H1 (cell line): ENCODE results near the gene LPAR2. TPM values are rescaled to one million over a fixed set of nuclear protein-coding genes. Genes with fewer than 3 reads are reported as not detected.

ENCODE experiments used
- CTCF ChIA-PET: fragments of 300-600 bp; sonication (Branson Sonifier 250); formaldehyde crosslinking; loops from one replicate; lab custom pipeline; 2021; ENCODE audit not compliant: partially characterized antibody; lab: Charles Lee
- POLR2A ChIA-PET: fragments of 300-600 bp; sonication (Branson Sonifier 250); formaldehyde crosslinking; loops from one replicate; lab custom pipeline; 2021; ENCODE audit warnings: inconsistent platforms; ENCODE audit not compliant: partially characterized antibody; lab: Charles Lee
- DNase-seq, 2 experiments: peaks; one replicate each; pipeline versions ENCODE4 v3.0.0 to v3.0.0-alpha.2; 2010 to 2022; ENCODE audit warnings: low spot score in 2 of 2, low read depth in 1 of 2, mixed read lengths in 1 of 2
- FAIRE-seq: peaks from 2 replicates; lab custom pipeline; 2011; peaks lifted over from hg19 to GRCh38; lab: Jason Lieb, UNC
- H2AFZ ChIP-seq: 2 replicates; pipeline ENCODE4 v1.8.1; 2012; ENCODE audit warnings: low read length, inconsistent platforms
- H2AK5ac ChIP-seq: 2 replicates; pipeline ENCODE4 v1.6.1; 2013; ENCODE audit warnings: low read depth, low read length
- H2BK120ac ChIP-seq: replicated peaks from 2 replicates; pipeline ENCODE3; 2013; ENCODE audit warnings: low read depth, low read length, inconsistent platforms
- H2BK12ac ChIP-seq: 2 replicates; pipeline ENCODE4 v1.6.1; 2013; ENCODE audit warnings: low read depth, low read length
- H2BK15ac ChIP-seq: 2 replicates; pipeline ENCODE4 v1.6.1; 2013; ENCODE audit warnings: low read length
- H2BK20ac ChIP-seq: 2 replicates; pipeline ENCODE4 v1.6.1; 2013; ENCODE audit warnings: low read length
- H2BK5ac ChIP-seq: 2 replicates; pipeline ENCODE4 v1.6.1; 2013; ENCODE audit warnings: low read depth, low read length
- H3K14ac ChIP-seq: 2 replicates; pipeline ENCODE4 v1.6.1; 2013; ENCODE audit warnings: inconsistent platforms; ENCODE audit not compliant: insufficient read length
- H3K18ac ChIP-seq: 2 replicates; pipeline ENCODE4 v1.6.1; 2013; ENCODE audit warnings: low read length; ENCODE audit errors: extremely low read depth
- H3K23ac ChIP-seq: 2 replicates; pipeline ENCODE4 v1.6.1; 2013; ENCODE audit warnings: inconsistent platforms; ENCODE audit not compliant: insufficient read length
- H3K23me2 ChIP-seq: 2 replicates; pipeline ENCODE4 v1.6.1; 2013; ENCODE audit warnings: low read depth, low read length
- H3K27ac ChIP-seq: 2 replicates; pipeline ENCODE4 v1.6.1; 2011; ENCODE audit warnings: low read depth, low read length, inconsistent platforms
- H3K27me3 ChIP-seq, 4 experiments: replicated peaks in 1 of 4; 1 replicate in 1 of 4; 2 replicates in 3 of 4; pipeline versions ENCODE4 v1.6.1 to v1.8.1; 2011 to 2013; ENCODE audit warnings: low read length in 3 of 4, mild to moderate bottlenecking in 3 of 4, inconsistent platforms in 2 of 4, mixed read lengths in 2 of 4, moderate library complexity in 1 of 4; ENCODE audit not compliant: control insufficient read depth in 3 of 4, insufficient read depth in 3 of 4; ENCODE audit errors: extremely low read depth in 1 of 4
- H3K36me3 ChIP-seq, 4 experiments: 2 replicates each; pipeline versions ENCODE4 v1.6.1 to v1.8.1; 2011 to 2013; ENCODE audit warnings: mild to moderate bottlenecking in 4 of 4, low read length in 3 of 4, moderate library complexity in 2 of 4, control low read depth in 1 of 4, inconsistent platforms in 1 of 4; ENCODE audit not compliant: insufficient read depth in 4 of 4, control insufficient read depth in 2 of 4
- H3K4ac ChIP-seq: replicated peaks from 2 replicates; pipeline ENCODE3; 2013; ENCODE audit warnings: low read length, low read depth, mixed read lengths, inconsistent platforms; ENCODE audit not compliant: insufficient read length
- H3K4me1 ChIP-seq, 4 experiments: replicated peaks in 1 of 4; 1 replicate in 1 of 4; 2 replicates in 3 of 4; pipeline versions ENCODE4 v1.6.1 to v1.8.1; 2011 to 2013; ENCODE audit warnings: low read length in 3 of 4, inconsistent platforms in 2 of 4, mixed read lengths in 1 of 4; ENCODE audit not compliant: insufficient read depth in 4 of 4, control insufficient read depth in 3 of 4
- H3K4me2 ChIP-seq, 2 experiments: 2 replicates each; pipeline versions ENCODE4 v1.6.1 to v1.8.1; 2011 to 2013; ENCODE audit warnings: low read depth in 2 of 2, low read length in 2 of 2, control low read depth in 1 of 2, inconsistent platforms in 1 of 2, mild to moderate bottlenecking in 1 of 2; ENCODE audit not compliant: insufficient read depth in 1 of 2
- H3K4me3 ChIP-seq, 4 experiments: fragments of 200-600, 300-600 bp in 1 of 4; sonication (generic), shearing (Covaris generic), sonication (Bioruptor Twin) in 1 of 4; 2 replicates each; pipeline versions ENCODE4 v1.5.1 to v1.8.1; 2011 to 2016; ENCODE audit warnings: low read length in 4 of 4, low read depth in 3 of 4, control low read depth in 2 of 4, inconsistent platforms in 2 of 4, mild to moderate bottlenecking in 2 of 4, mixed read lengths in 1 of 4, moderate library complexity in 1 of 4; ENCODE audit not compliant: insufficient read depth in 2 of 4; ENCODE audit errors: extremely low read depth in 1 of 4
- H3K56ac ChIP-seq: replicated peaks from 2 replicates; pipeline ENCODE3; 2013; ENCODE audit warnings: low read depth, mild to moderate bottlenecking, mixed read lengths, low read length, inconsistent platforms; ENCODE audit not compliant: insufficient read length
- H3K79me1 ChIP-seq: 2 replicates; pipeline ENCODE4 v1.6.1; 2013; ENCODE audit warnings: low read depth, low read length, control low read depth
- H3K79me2 ChIP-seq, 2 experiments: 2 replicates each; pipeline versions ENCODE4 v1.6.1 to v1.8.1; 2012 to 2013; ENCODE audit warnings: low read length in 2 of 2, mild to moderate bottlenecking in 2 of 2, inconsistent platforms in 1 of 2; ENCODE audit not compliant: insufficient read depth in 2 of 2, control insufficient read depth in 1 of 2
- H3K9ac ChIP-seq, 4 experiments: replicated peaks in 1 of 4; 1 replicate in 1 of 4; 2 replicates in 3 of 4; pipeline versions ENCODE4 v1.6.1 to v1.8.1; 2011 to 2013; ENCODE audit warnings: low read depth in 3 of 4, low read length in 3 of 4, control low read depth in 2 of 4, mild to moderate bottlenecking in 2 of 4, moderate library complexity in 2 of 4, inconsistent platforms in 1 of 4; ENCODE audit errors: extremely low read depth in 1 of 4
- H3K9me3 ChIP-seq, 2 experiments: 2 replicates each; pipeline versions ENCODE4 v1.6.1 to v1.8.1; 2012 to 2013; ENCODE audit warnings: mild to moderate bottlenecking in 2 of 2, moderate library complexity in 2 of 2, control low read depth in 1 of 2, inconsistent platforms in 1 of 2, low read depth in 1 of 2, low read length in 1 of 2, mixed read lengths in 1 of 2; ENCODE audit not compliant: insufficient read depth in 2 of 2
- H4K20me1 ChIP-seq, 2 experiments: replicated peaks in 1 of 2; 2 replicates each; pipeline versions ENCODE3 to v1.8.1; 2011 to 2013; ENCODE audit warnings: inconsistent platforms in 2 of 2, low read length in 2 of 2, mild to moderate bottlenecking in 1 of 2; ENCODE audit not compliant: insufficient read depth in 2 of 2, control insufficient read depth in 1 of 2
- H4K5ac ChIP-seq: 2 replicates; pipeline ENCODE4 v1.6.1; 2013; ENCODE audit warnings: low read length, low read depth, mixed read lengths, inconsistent platforms; ENCODE audit not compliant: insufficient read length
- H4K8ac ChIP-seq: 2 replicates; pipeline ENCODE4 v1.8.0; 2013; ENCODE audit warnings: mild to moderate bottlenecking, moderate library complexity, low read length, inconsistent platforms; ENCODE audit not compliant: insufficient read depth; ENCODE audit errors: extremely low read depth
- H4K91ac ChIP-seq: replicated peaks from 2 replicates; pipeline ENCODE3; 2013; ENCODE audit warnings: low read length, mixed read lengths, inconsistent platforms; ENCODE audit not compliant: insufficient read length
- ATF2 ChIP-seq: IDR thresholded peaks from 2 replicates; pipeline ENCODE4 v1.6.1; 2012; ENCODE audit warnings: low read length, inconsistent platforms
- CTCF ChIP-seq, 3 experiments: IDR thresholded peaks; 1 replicate in 2 of 3; 2 replicates in 1 of 3; pipeline versions ENCODE4 v1.5.1 to v1.6.1; 2011; ENCODE audit warnings: low read length in 3 of 3, mild to moderate bottlenecking in 3 of 3, inconsistent platforms in 2 of 3, low read depth in 1 of 3, moderate library complexity in 1 of 3; ENCODE audit not compliant: insufficient read depth in 1 of 3; ENCODE audit errors: control extremely low read depth in 1 of 3
- EP300 ChIP-seq, 2 experiments: IDR thresholded peaks; 1 replicate in 1 of 2; 2 replicates in 1 of 2; pipeline ENCODE4 v1.6.1; 2011 to 2012; ENCODE audit warnings: low read depth in 2 of 2, low read length in 2 of 2, mild to moderate bottlenecking in 2 of 2, borderline replicate concordance in 1 of 2, inconsistent platforms in 1 of 2, moderate library complexity in 1 of 2
- RXRA ChIP-seq: IDR thresholded peaks from 2 replicates; pipeline ENCODE4 v1.6.1; 2011; ENCODE audit warnings: low read depth, mild to moderate bottlenecking, low read length, moderate library complexity; ENCODE audit not compliant: insufficient read depth
- SP4 ChIP-seq: IDR thresholded peaks from 2 replicates; pipeline ENCODE4 v1.6.1; 2012; ENCODE audit warnings: low read length, inconsistent platforms
- WGBS, 2 experiments: shearing (Covaris generic) in 1 of 2; methylation state at CpG; one replicate each; pipeline versions ENCODE4 v1.1.6 to v1.1.7; 2013 to 2015; ENCODE audit warnings: low lambda C conversion rate in 2 of 2, mixed read lengths in 2 of 2, inconsistent platforms in 1 of 2, low coverage in 1 of 2, missing lambda C conversion rate in 1 of 2; ENCODE audit not compliant: insufficient replicate concordance in 2 of 2, insufficient coverage in 1 of 2, insufficient read length in 1 of 2; ENCODE audit errors: extremely low coverage in 1 of 2, missing lambda C conversion rate in 1 of 2; 5-methylcytosine and 5-hydroxymethylcytosine counted together
- polyA plus RNA-seq, 7 experiments: library from polyadenylated mRNA; depleted of rRNA in 3 of 7; stranded (reverse) in 5 of 7; unstranded in 2 of 7; fragments of >200 nt in 5 of 7; fragments of 200-250 nt in 2 of 7; gene quantifications; 1 replicate in 5 of 7; 2 replicates in 1 of 7; 4 replicates in 1 of 7; pipeline versions ENCODE4 v1.2.1 to v1.2.3, GENCODE V29; 2011 to 2013; ENCODE audit warnings: missing spikeins in 2 of 7, mixed read lengths in 2 of 7
- total RNA-seq: library from RNA; stranded (reverse); fragmentation: NEBNext Ultra II Directional; extraction: Animal tissue kit (Norgen Biotek cat#: 25700); gene quantifications from 2 replicates; pipeline ENCODE4 v1.2.1, GENCODE V29; 2021

LPAR2 gene
- total and polyA plus RNA-seq, 2 of the 8 experiments (the other 6 are each of a cell fraction or from before 2014, with no cell fraction given) = 47.6 to 70.2 TPM

DNA sequence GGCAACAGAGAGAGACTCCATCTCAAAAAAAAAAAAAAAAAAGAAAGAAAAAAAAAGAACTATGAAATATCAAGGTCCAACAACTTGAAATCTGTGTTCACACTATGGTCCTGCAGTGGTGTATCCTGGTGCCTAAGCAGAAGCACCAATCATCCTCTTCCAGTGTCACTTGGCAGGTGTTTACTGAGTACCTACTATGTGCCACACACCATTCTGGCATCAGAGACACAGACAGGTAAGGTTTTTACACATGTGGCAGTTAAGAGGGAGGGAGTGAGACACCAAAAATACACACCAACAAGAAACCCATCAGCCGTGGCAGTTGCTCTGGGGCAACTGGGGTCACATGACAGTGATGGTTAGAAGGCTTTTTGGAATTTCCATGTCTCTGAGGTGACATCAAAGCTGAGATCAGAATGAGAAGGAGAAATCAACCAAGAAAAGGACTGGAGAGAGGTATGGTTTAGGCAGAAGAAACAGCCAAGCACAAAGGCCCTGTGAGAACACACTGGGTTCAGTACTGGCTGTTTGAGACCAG, 27.2 kb downstream of the LPAR2 start:
- no peak overlapping the region for H3K56ac ChIP-seq
- H2BK12ac ChIP-seq = no peak overlapping the region
- H2BK5ac ChIP-seq = no peak overlapping the region
- no peak overlapping the region for H3K18ac ChIP-seq
- no peaks in the 10 kb centered on the region for H4K20me1 ChIP-seq
- no peak overlapping the region for H2AFZ ChIP-seq
- 63% methylated on average over 1 of the region's 1 CpG; no CpG with 5 or more reads in 1 of the 2 experiments for WGBS, 2 experiments
- no peak overlapping the region for H3K23ac ChIP-seq
- H4K91ac ChIP-seq = no peak overlapping the region
- FAIRE-seq (no peak), DNase-seq (no peak)
- H3K36me3 ChIP-seq = no peaks in the 10 kb centered on the region
- no peak overlapping the region for H2AK5ac ChIP-seq
- TF ChIP-seq RXRA = no peak
- TF ChIP-seq ATF2 = no peak
- TF ChIP-seq SP4 = no peak
- TF ChIP-seq CTCF (IDR thresholded peaks at IDR 0.05; ENCODE audit: control extremely low read depth in 1 of 3, insufficient read depth in 1 of 3, low read depth in 1 of 3, low read length in 3 of 3) = no peak
- no peak for TF ChIP-seq EP300 (IDR thresholded peaks at IDR 0.05; ENCODE audit: borderline replicate concordance in 1 of 2, low read depth in 2 of 2, low read length in 2 of 2)
- H3K4me2 ChIP-seq = no peak overlapping the region
- H2BK20ac ChIP-seq = no peak overlapping the region
- no peaks in the 10 kb centered on the region for H3K79me1 ChIP-seq
- no peak overlapping the region for H2BK120ac ChIP-seq
- CTCF ChIA-PET = interaction anchor here (0.7 to 1.0 kb wide), 2 partner anchors 47 to 69 kb away, joined by 3 to 4 read pairs; no protein-coding TSS in a partner anchor
- no peaks in the 10 kb centered on the region for H3K79me2 ChIP-seq
- no peak overlapping the region for H3K9ac ChIP-seq
- H4K8ac ChIP-seq = no peak overlapping the region
- no peak overlapping the region for H4K5ac ChIP-seq
- H3K4ac ChIP-seq = no peak overlapping the region
- H3K4me3 ChIP-seq = no peak overlapping the region
- H2BK15ac ChIP-seq = no peak overlapping the region
- POLR2A ChIA-PET = no interaction called here
- H3K4me1 ChIP-seq = peaks cover 2 to 11% (median 4%) of the 10 kb centered on the region in 4 experiments; a peak in 6 of 7 replicates
- H3K23me2 ChIP-seq = no peaks in the 10 kb centered on the region
- H3K27ac ChIP-seq = no peak overlapping the region
- H3K27me3 ChIP-seq = no peaks in the 10 kb centered on the region
- H3K9me3 ChIP-seq = no peaks in the 10 kb centered on the region
- no peak overlapping the region for H3K14ac ChIP-seq
